T-helper 2 cell treated with Interferon-gamma antibody and Interleukin-4, amounts not matched to agents 5 μg/mL and 100 μg/mL, for 36 hours (primary cell): ENCODE results near the gene DAPL1.

Source experiments
- DNase-seq: peaks from one replicate; pipeline ENCODE4 v3.0.0; 2021; ENCODE audit warnings: low spot score
- H3K27ac Mint-ChIP-seq: one replicate; pipeline ENCODE4 v1.8.0; 2021; ENCODE audit warnings: mild to moderate bottlenecking, mixed read lengths
- H3K27me3 Mint-ChIP-seq: one replicate; pipeline ENCODE4 v1.8.0; 2021; ENCODE audit warnings: low read depth, mixed read lengths
- H3K36me3 Mint-ChIP-seq: one replicate; pipeline ENCODE4 v1.8.0; 2021; ENCODE audit warnings: low read depth, mixed read lengths
- H3K4me1 Mint-ChIP-seq: one replicate; pipeline ENCODE4 v1.8.0; 2021; ENCODE audit warnings: low read depth, mixed read lengths
- H3K4me3 Mint-ChIP-seq: one replicate; pipeline ENCODE4 v1.8.0; 2022; ENCODE audit warnings: mild to moderate bottlenecking, moderate library complexity, mixed read lengths
- H3K9me3 Mint-ChIP-seq: one replicate; pipeline ENCODE4 v1.8.0; 2021; ENCODE audit warnings: mixed read lengths

DAPL1 gene

DNA sequence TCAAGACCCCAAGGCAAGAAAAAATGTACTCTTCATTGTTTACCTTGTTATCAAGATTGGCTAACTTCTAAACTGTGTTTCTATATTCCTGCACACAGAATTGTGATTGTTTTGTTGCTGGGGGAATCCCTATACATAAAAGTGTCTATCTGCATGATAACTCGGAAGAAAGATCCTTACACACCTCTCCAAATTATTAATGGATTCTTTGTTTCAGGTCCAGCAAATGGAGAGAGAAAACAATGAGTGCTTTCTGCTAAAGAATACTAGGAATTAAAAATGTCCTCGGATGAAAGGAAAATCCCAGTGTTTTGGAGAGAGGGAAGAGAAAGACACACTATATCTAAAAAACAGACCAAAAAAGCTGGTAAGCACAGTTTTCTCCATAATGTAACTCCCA lies 6.2 kb upstream of the DAPL1 start:
- H3K27ac Mint-ChIP-seq: no peak overlapping the region
- H3K36me3 Mint-ChIP-seq: no peaks in the 10 kb centered on the region
- H3K27me3 Mint-ChIP-seq: no peaks in the 10 kb centered on the region
- H3K4me3 Mint-ChIP-seq: no peak overlapping the region
- H3K9me3 Mint-ChIP-seq: no peaks in the 10 kb centered on the region
- DNase-seq: no peak
- no peaks in the 10 kb centered on the region for H3K4me1 Mint-ChIP-seq

DNA sequence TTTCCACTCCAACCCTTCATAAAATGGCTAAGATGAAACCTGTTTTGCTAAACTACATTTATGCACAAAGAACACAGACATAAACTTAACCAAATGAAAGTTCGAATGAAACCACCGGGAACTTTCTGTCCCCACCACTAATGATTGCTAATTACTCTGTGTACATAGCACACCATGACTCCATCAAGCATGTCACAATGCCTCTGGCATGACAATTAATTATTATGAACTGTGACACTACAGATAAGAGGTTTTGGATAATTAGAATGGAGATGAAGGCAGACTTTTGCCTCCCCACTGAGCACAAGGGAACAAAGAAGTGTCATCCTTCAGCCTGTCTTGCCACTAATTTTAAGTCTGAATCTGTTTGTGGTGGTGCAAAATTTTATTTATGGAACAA lies 1.5 kb downstream of the DAPL1 start:
- H3K4me1 Mint-ChIP-seq: no peaks in the 10 kb centered on the region

DNA sequence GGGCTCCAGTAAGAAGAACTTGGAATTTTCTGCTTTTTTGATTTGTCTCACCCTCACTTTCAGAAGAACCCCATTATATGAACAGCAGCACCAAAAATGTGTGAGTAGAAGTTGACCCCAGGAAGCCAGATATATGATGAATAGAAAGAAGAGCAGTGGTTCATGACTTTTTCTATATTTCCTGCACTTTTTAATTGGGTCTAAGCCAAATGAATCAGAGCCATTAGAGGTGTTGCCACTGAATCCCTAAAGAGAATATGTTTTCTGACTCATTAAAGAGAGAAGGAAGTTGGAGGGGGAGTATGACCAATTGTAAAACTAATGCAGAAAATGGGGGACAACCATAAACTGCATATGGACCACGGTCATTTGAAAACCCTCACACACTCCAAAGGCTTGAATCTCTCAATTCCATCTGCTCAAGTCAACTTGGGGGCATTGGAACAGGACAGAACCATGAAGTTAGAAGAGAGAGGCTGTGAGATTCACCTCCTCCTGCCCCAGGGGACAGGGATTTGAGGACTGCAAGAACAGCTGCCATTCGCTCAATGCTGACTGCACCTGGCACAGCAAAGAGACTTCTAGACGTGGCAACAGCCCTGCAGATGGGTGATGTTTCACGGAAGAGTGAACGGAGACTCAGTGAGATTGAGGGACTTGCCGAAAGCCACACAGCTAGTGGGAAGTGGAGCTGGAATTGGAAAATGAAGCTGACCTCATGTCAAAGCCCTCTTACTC lies 3.0 kb downstream of the DAPL1 start:
- Mint-ChIP-seq H3K27ac (no peak overlapping the region), H3K36me3 (no peaks in the 10 kb centered on the region), H3K4me3 (no peak overlapping the region), H3K9me3 (no peaks in the 10 kb centered on the region), H3K4me1 (no peaks in the 10 kb centered on the region), H3K27me3 (peaks cover 15% of the 10 kb centered on the region)
- DNase-seq: no peak

More for the DNA sequence above, 1.5 kb downstream of the DAPL1 start:
- Mint-ChIP-seq H3K9me3 (no peaks in the 10 kb centered on the region), H3K27ac (no peak overlapping the region), H3K27me3 (peaks cover 11% of the 10 kb centered on the region), H3K4me3 (no peak overlapping the region), H3K36me3 (no peaks in the 10 kb centered on the region)
- DNase-seq: no peak

DNA sequence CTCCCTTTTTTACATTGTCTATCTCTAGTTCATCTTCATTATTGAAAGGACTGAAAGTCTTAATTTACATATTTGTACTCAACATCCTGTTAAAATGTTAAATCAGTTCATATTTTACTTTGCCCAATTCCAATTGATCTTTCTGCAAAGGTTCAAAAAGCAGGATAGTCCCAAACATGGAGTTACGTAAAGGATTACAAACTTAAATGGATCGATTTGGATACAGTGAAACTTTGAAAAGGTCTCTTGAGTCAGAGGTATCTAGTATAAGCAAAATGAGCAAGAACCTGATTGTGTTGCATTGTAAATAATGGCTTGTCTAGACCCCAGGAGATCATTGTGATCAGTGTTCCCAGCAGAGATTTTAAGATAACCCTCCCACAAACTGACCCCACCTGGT lies 4.1 kb downstream of the DAPL1 start:
- Mint-ChIP-seq H3K27me3 (peaks cover 15% of the 10 kb centered on the region), H3K9me3 (no peaks in the 10 kb centered on the region), H3K4me3 (no peak overlapping the region), H3K36me3 (no peaks in the 10 kb centered on the region), H3K27ac (no peak overlapping the region), H3K4me1 (no peaks in the 10 kb centered on the region)
- no peak for DNase-seq

DNA sequence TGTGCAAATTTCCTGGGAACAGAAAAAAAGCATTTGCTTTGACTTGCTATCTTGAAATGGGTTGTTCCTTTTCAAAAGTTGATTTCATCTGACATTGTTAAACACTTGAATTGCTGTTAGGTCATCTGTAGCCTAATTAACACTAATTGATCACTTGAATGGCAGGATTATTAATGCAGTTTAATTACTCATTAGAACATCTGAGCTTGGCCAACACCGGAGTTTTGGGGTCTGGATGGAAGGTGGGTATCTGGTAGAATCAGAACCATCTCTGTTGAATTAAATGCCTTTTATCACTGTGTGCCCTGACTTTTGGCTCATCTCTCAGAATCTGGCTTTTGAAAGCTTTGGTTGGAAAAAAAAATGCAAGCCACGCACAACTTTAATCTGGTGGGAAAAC lies 8.4 kb downstream of the DAPL1 start:
- Mint-ChIP-seq H3K27me3 (peaks cover 3% of the 10 kb centered on the region), H3K36me3 (no peaks in the 10 kb centered on the region), H3K9me3 (no peaks in the 10 kb centered on the region), H3K27ac (no peak overlapping the region), H3K4me1 (no peaks in the 10 kb centered on the region), H3K4me3 (no peak overlapping the region)
- DNase-seq: no peak

DNA sequence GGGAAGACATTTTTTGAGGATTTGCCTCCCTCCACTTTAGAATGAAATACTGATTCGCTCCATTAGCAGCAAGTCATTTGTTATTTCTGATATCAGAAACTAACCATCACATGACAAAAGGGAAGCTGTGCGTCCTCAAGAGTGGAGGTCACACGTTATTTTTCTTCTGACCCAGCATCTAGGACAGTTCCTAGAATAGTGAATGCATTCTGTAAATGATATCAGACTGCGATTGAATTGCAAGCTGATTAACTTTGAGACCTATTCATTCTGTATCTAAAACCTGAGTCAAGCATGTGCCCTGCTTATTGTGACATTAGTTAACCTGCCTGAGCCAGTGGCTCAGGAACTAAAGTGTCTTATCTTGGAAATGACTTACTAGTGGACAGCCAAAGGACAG lies 10.1 kb downstream of the DAPL1 start:
- H3K4me3 Mint-ChIP-seq: no peak overlapping the region
- H3K9me3 Mint-ChIP-seq: no peaks in the 10 kb centered on the region
- H3K27me3 Mint-ChIP-seq: peaks cover 3% of the 10 kb centered on the region
- no peak for DNase-seq
- no peaks in the 10 kb centered on the region for H3K36me3 Mint-ChIP-seq
- H3K4me1 Mint-ChIP-seq: no peaks in the 10 kb centered on the region
- no peak overlapping the region for H3K27ac Mint-ChIP-seq

DNA sequence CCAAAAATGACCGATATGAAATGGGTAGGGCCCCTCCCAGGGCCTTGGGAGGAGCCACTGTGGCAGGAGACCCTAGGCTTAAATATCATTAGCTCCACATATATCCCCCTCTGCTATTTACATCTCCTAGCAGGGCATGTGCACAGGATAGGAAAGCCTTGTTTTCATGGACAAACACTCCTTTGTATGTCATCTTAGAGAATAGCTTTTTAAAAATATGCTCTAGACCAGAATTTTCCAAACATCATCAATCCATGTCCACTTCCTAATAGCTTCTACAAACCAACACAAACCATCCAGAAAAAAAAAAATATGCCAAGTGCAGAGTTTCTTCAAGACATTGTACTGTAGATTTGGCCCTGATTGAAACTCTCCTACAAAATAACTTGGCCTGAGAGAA lies 10.8 kb downstream of the DAPL1 start:
- Mint-ChIP-seq H3K27me3 (peaks cover 3% of the 10 kb centered on the region), H3K4me3 (no peak overlapping the region), H3K36me3 (no peaks in the 10 kb centered on the region), H3K27ac (no peak overlapping the region), H3K9me3 (no peaks in the 10 kb centered on the region), H3K4me1 (no peaks in the 10 kb centered on the region)
- no peak for DNase-seq

DNA sequence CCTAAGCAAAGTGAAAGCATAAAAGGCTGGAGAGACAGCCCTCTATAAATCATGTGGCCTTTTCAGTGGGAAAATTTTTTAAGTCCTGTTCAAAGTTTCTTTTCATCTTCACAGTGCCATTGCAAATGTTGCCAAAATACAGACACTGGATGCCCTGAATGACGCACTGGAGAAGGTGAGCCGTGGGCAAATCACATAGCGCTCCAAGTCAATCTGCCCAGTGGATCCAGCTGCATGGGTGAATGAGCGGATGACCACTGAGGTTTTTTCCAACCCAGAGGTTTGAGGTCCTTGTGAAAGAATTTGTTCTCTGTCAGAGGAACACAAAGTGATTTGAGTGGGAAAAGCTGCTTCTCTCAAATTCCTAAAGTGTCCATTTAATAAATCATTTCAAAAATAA lies 11.8 kb downstream of the DAPL1 start:
- peaks cover 1% of the 10 kb centered on the region for H3K27me3 Mint-ChIP-seq
- no peak for DNase-seq
- H3K9me3 Mint-ChIP-seq: no peaks in the 10 kb centered on the region
- no peak overlapping the region for H3K27ac Mint-ChIP-seq
- H3K4me3 Mint-ChIP-seq: no peak overlapping the region
- H3K4me1 Mint-ChIP-seq: no peaks in the 10 kb centered on the region
- H3K36me3 Mint-ChIP-seq: no peaks in the 10 kb centered on the region

DNA sequence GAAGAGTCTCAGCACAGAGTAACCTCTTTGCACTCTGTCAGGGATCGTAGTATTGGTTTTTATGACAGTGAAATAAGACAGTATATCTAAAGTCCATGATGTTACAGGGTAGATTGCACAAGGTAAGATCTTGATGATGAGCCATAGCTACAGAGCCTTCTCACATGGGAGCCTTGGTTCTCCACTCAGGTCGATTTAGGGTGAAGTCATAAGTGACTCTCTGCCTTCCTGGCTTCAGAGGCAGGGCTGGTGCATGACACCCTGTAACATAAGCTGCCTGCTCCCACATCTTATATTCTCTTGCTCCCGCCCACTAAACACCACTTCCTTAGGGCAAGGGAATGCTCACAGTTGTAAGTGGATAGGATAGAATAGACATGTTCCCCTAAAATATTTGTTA lies 13.3 kb downstream of the DAPL1 start:
- H3K9me3 Mint-ChIP-seq: no peaks in the 10 kb centered on the region
- no peak overlapping the region for H3K27ac Mint-ChIP-seq
- no peak for DNase-seq
- H3K27me3 Mint-ChIP-seq: no peaks in the 10 kb centered on the region
- H3K4me1 Mint-ChIP-seq: no peaks in the 10 kb centered on the region
- H3K4me3 Mint-ChIP-seq: no peak overlapping the region
- no peaks in the 10 kb centered on the region for H3K36me3 Mint-ChIP-seq

DNA sequence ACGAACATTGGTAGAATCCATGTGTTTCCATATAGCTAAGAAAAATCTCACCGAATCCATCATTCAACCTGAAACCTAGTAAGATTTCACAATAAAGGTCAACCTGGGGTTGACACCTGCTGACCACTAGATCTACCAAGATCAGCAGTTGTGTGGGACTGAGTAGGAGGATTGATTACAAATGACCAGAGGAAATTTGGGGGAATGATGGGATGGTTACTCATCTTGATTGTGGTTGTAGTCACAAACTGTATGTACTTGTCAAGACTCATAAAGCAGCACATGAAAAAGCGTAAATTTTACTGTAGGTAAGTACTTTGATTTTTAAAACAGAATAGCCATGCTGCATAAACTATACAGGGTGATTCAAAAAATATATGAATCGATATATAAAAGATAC lies 14.7 kb downstream of the DAPL1 start:
- no peaks in the 10 kb centered on the region for H3K36me3 Mint-ChIP-seq
- no peaks in the 10 kb centered on the region for H3K4me1 Mint-ChIP-seq
- no peak overlapping the region for H3K27ac Mint-ChIP-seq
- no peak for DNase-seq
- H3K9me3 Mint-ChIP-seq: no peaks in the 10 kb centered on the region
- H3K27me3 Mint-ChIP-seq: no peaks in the 10 kb centered on the region
- H3K4me3 Mint-ChIP-seq: no peak overlapping the region

DNA sequence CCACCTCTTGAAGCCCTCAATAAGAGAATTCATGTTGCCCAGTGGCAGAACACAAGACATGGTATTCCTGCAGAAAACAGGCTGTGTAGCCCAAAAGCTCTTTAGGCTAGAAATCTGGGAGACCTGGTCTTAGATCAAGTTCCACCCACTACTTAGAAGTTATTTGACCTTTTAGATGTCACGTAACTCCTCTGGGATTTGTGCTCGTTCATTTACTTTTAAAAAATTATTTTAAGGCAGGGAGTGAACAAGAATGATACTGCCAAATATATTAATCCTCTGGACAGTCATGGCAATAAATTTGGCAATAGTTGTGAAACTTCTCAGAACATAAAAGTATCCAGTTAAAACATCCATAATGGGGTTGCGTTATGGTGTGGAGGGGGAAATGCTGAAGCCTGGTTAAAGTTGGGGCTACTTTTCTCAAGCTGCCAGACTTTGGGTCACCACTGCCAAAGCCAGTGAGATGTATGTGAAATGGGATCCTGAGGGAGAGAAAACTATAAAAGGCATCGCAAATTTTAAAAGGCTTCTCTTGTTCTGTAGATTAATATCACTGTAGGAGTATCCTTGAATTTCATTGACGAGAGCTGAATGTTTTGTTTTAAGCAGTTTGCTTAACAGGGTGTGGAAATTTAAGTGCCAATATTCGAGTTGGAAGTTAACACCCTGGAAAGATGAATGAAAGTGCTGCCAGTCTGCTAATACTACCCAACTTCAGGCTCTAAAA lies 15.8 kb downstream of the DAPL1 start:
- H3K9me3 Mint-ChIP-seq: no peaks in the 10 kb centered on the region
- H3K27me3 Mint-ChIP-seq: no peaks in the 10 kb centered on the region

DNA sequence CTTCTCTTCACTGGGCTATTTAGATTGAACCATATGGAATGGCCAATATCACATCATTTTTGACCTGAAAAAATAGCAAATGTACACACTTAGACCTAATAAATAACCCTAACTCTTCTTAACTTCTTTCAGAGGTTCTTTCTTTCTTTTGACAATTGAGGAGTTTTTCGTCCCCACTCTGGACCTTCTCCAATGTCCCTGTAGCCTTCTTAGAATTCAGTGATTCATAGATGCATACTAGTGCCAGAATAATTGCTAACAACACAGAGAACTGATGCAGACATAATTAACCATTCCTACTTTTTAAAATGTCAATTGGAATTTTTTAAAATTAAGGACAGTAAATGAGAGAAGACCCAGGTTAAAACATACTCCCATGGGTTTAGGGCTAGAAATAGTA lies 20.0 kb downstream of the DAPL1 start:
- Mint-ChIP-seq H3K4me3 (no peak overlapping the region), H3K9me3 (no peaks in the 10 kb centered on the region), H3K4me1 (peaks cover 3% of the 10 kb centered on the region), H3K27me3 (peaks cover 3% of the 10 kb centered on the region), H3K36me3 (no peaks in the 10 kb centered on the region), H3K27ac (no peak overlapping the region)
- no peak for DNase-seq

More for the DNA sequence above, 15.8 kb downstream of the DAPL1 start:
- Mint-ChIP-seq H3K36me3 (no peaks in the 10 kb centered on the region), H3K4me1 (no peaks in the 10 kb centered on the region), H3K27ac (no peak overlapping the region), H3K4me3 (no peak overlapping the region)
- no peak for DNase-seq

DNA sequence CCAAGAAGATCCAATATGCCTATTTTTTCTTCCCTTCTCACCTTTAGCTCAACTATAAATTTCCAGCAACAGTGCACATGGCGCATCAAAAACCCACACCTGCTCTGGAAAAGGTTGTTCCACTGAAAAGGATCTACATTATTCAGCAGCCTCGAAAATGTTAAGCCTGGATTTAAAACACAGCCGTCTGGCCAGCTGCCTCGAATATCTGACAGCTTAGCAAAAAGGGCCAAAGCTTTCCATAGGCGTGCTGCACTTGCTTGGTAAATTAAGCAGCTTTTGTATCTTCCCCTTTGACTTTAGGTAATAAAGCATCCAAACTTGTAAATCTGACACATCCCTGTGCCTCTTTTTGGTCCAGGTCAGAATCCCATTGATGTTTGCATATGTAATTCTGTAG lies 20.5 kb downstream of the DAPL1 start:
- H3K9me3 Mint-ChIP-seq: no peaks in the 10 kb centered on the region
- H3K4me1 Mint-ChIP-seq: peaks cover 3% of the 10 kb centered on the region
- DNase-seq: no peak
- peaks cover 3% of the 10 kb centered on the region for H3K27me3 Mint-ChIP-seq
- H3K4me3 Mint-ChIP-seq: no peak overlapping the region
- H3K36me3 Mint-ChIP-seq: no peaks in the 10 kb centered on the region
- no peak overlapping the region for H3K27ac Mint-ChIP-seq

DNA sequence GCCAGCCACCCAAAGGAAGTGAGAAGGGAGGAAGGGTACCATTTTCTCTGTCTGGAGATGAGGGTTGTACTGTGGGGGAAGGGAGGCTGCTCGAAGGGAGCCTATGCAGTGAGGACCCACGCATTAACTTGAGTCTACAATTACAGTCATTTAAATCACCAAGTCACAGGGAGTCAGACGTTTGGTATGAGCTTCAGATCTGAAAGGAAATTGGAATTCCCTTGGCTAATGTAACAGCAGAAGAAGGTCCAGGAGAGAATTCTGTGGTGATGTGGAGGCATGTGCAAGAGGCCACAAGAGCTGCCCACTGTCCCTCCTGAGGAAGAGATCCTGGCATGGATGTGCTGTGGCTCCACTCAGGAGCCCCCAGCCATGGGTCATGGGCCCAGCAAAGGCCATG lies 22.5 kb downstream of the DAPL1 start:
- peaks cover 6% of the 10 kb centered on the region for H3K27me3 Mint-ChIP-seq
- H3K9me3 Mint-ChIP-seq: no peaks in the 10 kb centered on the region
- no peaks in the 10 kb centered on the region for H3K36me3 Mint-ChIP-seq
- H3K4me3 Mint-ChIP-seq: no peak overlapping the region
- DNase-seq: no peak
- H3K4me1 Mint-ChIP-seq: peaks cover 3% of the 10 kb centered on the region
- no peak overlapping the region for H3K27ac Mint-ChIP-seq

DNA sequence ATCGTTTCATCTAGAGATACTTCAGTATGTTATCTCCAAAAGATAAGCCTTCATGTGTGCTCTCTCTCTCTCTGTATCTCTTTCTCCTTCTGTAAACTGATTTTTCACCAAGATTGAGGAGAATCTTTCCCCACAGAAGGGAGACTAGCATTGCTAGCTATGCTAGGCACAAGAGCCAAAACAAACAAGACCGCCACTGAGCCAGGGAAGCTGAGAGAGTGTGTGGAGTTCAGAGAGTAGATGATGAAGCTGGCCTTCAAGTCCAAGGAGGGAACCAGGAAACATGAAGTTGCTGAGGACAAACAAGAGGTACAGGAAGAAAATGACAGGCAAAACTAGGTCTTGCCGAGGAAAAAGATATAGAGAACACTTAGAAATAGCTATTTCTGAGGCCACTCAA lies 23.4 kb downstream of the DAPL1 start:
- peaks cover 3% of the 10 kb centered on the region for H3K4me1 Mint-ChIP-seq
- no peaks in the 10 kb centered on the region for H3K9me3 Mint-ChIP-seq
- H3K27ac Mint-ChIP-seq: no peak overlapping the region
- DNase-seq: no peak
- H3K36me3 Mint-ChIP-seq: no peaks in the 10 kb centered on the region
- H3K27me3 Mint-ChIP-seq: peaks cover 6% of the 10 kb centered on the region
- no peak overlapping the region for H3K4me3 Mint-ChIP-seq
